ENCODE measurements around the gene CLASP1. TPM values are rescaled to one million over a fixed set of nuclear protein-coding genes. Genes with fewer than 3 reads are reported as not detected.

CLASP1 gene
- total and polyA plus RNA-seq, 2 of the 8 experiments (the other 6 are each of a cell fraction or from before 2014, with no cell fraction given), result 7.3 to 53.9 TPM

DNA sequence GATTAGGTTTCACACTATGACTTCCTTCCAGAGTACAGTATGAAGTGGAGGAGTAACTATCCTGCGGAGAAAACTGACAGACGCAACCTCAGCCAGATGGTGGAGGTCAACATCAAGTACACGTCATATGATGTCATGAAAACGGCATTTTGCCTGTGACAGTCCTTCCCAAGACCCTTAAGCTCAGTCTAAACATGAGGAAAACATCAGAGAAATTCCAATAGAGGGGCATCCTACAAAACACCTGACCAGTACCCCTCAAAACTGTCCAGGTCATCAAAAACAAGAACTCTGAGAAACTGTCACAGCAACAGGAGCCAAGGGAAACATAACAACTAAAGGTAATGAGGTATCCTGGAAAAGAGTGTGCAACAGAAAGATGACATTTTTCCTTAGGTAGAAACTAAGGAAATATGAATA, 116.9 kb downstream of the CLASP1 start:
- no peak overlapping the region for H2BK15ac ChIP-seq (ENCODE audit: low read length)
- no peak overlapping the region for H3K23ac ChIP-seq (ENCODE audit: insufficient read length)
- peaks cover 3 to 5% of the 10 kb centered on the region in 2 experiments for H4K20me1 ChIP-seq (replicated peaks in 1 of 2; ENCODE audit: control insufficient read depth in 1 of 2, insufficient read depth in 2 of 2, low read length in 2 of 2)
- no peak overlapping the region for H3K4ac ChIP-seq (replicated peaks; ENCODE audit: insufficient read length, low read depth, low read length)
- no peak overlapping the region for H4K91ac ChIP-seq (replicated peaks; ENCODE audit: insufficient read length, low read length)
- H3K4me2 ChIP-seq (ENCODE audit: insufficient read depth in 1 of 2, low read depth in 2 of 2, low read length in 2 of 2), result peak overlapping the region in 1 of 2 experiments; percentile 58; a peak in 1 of 4 replicates
- no peak overlapping the region for H3K18ac ChIP-seq (ENCODE audit: extremely low read depth, low read length)
- no peak overlapping the region for H3K56ac ChIP-seq (replicated peaks; ENCODE audit: insufficient read length, low read depth, low read length)
- CTCF ChIA-PET (ENCODE audit: partially characterized antibody), result interaction anchor here (0.6 to 3.5 kb wide), 7 partner anchors 11 to 187 kb away, joined by 3 to 18 read pairs (median 4); partner anchors contain the start of gene CLASP1
- H3K27me3 ChIP-seq (replicated peaks in 1 of 4; ENCODE audit: control insufficient read depth in 3 of 4, extremely low read depth in 1 of 4, insufficient read depth in 3 of 4, low read length in 3 of 4), result no peaks in the 10 kb centered on the region
- peaks cover 0 to 11% (median 5%) of the 10 kb centered on the region in 4 experiments; a peak in 3 of 7 replicates for H3K4me1 ChIP-seq (replicated peaks in 1 of 4; ENCODE audit: control insufficient read depth in 3 of 4, insufficient read depth in 4 of 4, low read length in 3 of 4)
- no peak overlapping the region for H4K8ac ChIP-seq (ENCODE audit: extremely low read depth, insufficient read depth, low read length)
- H4K5ac ChIP-seq (ENCODE audit: insufficient read length, low read depth, low read length), result no peak overlapping the region
- H3K14ac ChIP-seq (ENCODE audit: insufficient read length), result no peak overlapping the region
- no peak overlapping the region for H2AFZ ChIP-seq (ENCODE audit: low read length)
- POLR2A ChIA-PET (ENCODE audit: partially characterized antibody), result interaction anchor here (1.0 to 4.2 kb wide), 10 partner anchors 11 to 457 kb away, joined by 3 to 40 read pairs (median 8); partner anchors contain the start of genes CLASP1 and NIFK
- FAIRE-seq (no peak), DNase-seq (ENCODE audit: low read depth in 1 of 2, low spot score in 2 of 2) (no peak)
- H2AK5ac ChIP-seq (ENCODE audit: low read depth, low read length), result no peak overlapping the region
- H3K27ac ChIP-seq (ENCODE audit: low read depth, low read length), result no peak overlapping the region
- no peak overlapping the region for H2BK120ac ChIP-seq (replicated peaks; ENCODE audit: low read depth, low read length)
- H3K36me3 ChIP-seq (ENCODE audit: control insufficient read depth in 2 of 4, insufficient read depth in 4 of 4, low read length in 3 of 4), result peaks cover 0 to 3% (median 2%) of the 10 kb centered on the region in 4 experiments; a peak in 2 of 8 replicates
- no peak overlapping the region for H2BK12ac ChIP-seq (ENCODE audit: low read depth, low read length)
- 85% methylated on average over 4 of the region's 4 CpGs; no CpG with 5 or more reads in 1 of the 2 experiments for WGBS, 2 experiments (ENCODE audit: extremely low coverage in 1 of 2, insufficient coverage in 1 of 2, insufficient read length in 1 of 2, insufficient replicate concordance in 2 of 2, low coverage in 1 of 2, low lambda C conversion rate in 2 of 2, missing lambda C conversion rate in 1 of 2)
- TF ChIP-seq MAFK (IDR thresholded peaks at IDR 0.05; ENCODE audit: low read depth, low read length) (peak; percentile 33; the same call in 1 of the 2 replicates), KDM4A (IDR thresholded peaks at IDR 0.05; ENCODE audit: low read depth, low read length, severe bottlenecking) (no peak)
- H3K79me1 ChIP-seq (ENCODE audit: low read depth, low read length), result peaks cover 6% of the 10 kb centered on the region
- H3K4me3 ChIP-seq (ENCODE audit: extremely low read depth in 1 of 4, insufficient read depth in 2 of 4, low read depth in 3 of 4, low read length in 4 of 4), result no peak overlapping the region
- H3K9me3 ChIP-seq (ENCODE audit: insufficient read depth in 2 of 2, low read depth in 1 of 2, low read length in 1 of 2), result no peaks in the 10 kb centered on the region
- no peak overlapping the region for H3K9ac ChIP-seq (replicated peaks in 1 of 4; ENCODE audit: extremely low read depth in 1 of 4, low read depth in 3 of 4, low read length in 3 of 4)
- no peak overlapping the region for H2BK20ac ChIP-seq (ENCODE audit: low read length)
- H3K79me2 ChIP-seq (ENCODE audit: control insufficient read depth in 1 of 2, insufficient read depth in 2 of 2, low read length in 2 of 2), result peaks cover 0 to 62% of the 10 kb centered on the region in 2 experiments; a peak in 3 of 4 replicates
- H2BK5ac ChIP-seq (ENCODE audit: low read depth, low read length), result no peak overlapping the region
- H3K23me2 ChIP-seq (ENCODE audit: low read depth, low read length), result no peaks in the 10 kb centered on the region; the same call in 1 of the 2 replicates

All from H1 (cell line).